ENCODE results near the gene DPP6.

The DPP6 gene

DNA sequence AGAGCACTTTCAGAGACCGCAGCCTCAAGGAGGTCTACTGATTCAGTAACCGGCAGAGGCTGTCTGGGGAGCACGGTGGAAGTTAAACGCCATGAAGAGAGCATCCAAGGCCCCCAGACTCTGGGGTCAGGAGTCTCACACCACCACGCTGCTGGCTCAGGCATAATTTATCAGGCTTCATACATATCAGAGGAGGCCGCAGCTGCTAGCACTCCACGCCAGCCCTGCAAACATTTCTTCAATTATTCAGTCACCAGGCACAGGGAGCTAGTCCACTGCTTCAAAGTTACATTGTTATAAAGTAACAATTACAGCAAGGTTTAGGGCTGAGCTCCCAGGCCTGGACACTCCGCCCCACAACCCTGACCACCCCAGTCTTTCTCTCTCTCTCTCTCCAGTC, 852.9 kb downstream of the DPP6 start:
- no peak for DNase-seq

DNA sequence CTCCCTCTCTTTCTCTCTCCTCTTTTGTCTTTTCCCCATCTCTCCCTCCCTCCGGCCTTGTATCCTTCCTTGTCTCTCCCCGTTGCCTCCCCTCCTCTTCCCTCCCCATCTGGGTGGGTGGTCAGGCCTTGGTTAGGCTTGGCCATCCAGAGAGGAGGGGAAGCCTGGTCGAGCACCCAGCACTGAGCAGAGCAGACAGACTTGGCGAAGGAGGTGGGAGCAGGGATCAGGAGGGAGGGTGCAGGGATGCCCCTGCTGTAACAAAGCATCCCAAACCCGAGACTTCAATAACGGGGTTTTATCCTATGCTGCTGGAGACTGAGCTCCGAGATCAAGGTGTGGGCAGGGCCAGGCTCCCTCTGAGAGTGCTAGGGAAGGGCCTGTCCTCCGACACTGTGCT, 853.4 kb downstream of the DPP6 start:
- DNase-seq, result no peak

DNA sequence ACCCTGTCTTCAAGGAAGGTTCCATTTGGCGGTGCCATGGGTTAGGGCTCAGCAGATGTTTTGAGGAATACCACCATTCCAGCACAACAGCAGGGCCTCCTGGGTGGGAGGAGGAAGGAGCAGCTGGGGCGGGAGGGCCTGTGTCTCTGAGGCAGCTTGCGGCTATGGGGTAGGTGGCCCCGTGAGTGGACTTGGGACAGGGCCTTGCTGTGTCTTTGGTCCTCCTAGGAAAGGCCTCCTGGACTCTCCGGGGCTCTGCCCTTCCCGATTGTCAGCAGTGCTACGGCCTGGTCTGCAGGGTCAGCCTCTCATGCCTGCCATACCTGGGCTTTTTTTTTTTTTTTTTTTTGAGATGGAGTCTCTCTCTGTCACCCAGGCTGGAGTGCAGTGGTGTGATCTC, 854.0 kb downstream of the DPP6 start:
- DNase-seq, result no peak

DNA sequence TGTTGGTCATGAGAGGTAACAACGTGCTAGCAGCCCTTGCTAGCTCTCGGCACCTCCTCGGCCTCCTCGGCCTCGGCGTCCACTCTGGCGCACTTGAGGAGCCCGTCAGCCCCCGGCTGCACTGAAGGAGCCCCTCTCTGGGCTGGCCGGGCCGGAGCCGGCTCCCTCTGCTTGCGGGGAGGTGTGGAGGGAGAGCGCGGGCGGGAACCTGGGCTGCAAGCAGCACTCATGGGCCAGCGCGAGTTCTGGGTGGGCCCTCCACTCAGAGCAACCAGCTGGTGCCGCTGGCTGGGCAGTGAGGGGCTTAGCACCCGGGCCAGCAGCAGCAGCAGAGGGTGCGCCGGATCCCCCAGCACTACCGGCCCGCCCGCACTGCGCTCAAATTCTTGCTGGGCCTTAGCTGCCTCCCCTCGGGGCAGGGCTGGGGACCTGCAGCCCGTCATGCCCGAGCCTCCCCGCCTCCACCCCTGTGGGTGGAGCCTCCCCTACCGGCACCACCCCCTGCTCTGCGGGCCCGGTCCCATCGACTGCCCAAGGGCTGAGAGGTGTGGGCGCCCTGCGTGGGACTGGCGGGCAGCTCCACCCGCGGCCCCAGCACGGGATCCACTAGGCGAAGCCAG, 854.6 kb downstream of the DPP6 start:
- DNase-seq, result no peak

DNA sequence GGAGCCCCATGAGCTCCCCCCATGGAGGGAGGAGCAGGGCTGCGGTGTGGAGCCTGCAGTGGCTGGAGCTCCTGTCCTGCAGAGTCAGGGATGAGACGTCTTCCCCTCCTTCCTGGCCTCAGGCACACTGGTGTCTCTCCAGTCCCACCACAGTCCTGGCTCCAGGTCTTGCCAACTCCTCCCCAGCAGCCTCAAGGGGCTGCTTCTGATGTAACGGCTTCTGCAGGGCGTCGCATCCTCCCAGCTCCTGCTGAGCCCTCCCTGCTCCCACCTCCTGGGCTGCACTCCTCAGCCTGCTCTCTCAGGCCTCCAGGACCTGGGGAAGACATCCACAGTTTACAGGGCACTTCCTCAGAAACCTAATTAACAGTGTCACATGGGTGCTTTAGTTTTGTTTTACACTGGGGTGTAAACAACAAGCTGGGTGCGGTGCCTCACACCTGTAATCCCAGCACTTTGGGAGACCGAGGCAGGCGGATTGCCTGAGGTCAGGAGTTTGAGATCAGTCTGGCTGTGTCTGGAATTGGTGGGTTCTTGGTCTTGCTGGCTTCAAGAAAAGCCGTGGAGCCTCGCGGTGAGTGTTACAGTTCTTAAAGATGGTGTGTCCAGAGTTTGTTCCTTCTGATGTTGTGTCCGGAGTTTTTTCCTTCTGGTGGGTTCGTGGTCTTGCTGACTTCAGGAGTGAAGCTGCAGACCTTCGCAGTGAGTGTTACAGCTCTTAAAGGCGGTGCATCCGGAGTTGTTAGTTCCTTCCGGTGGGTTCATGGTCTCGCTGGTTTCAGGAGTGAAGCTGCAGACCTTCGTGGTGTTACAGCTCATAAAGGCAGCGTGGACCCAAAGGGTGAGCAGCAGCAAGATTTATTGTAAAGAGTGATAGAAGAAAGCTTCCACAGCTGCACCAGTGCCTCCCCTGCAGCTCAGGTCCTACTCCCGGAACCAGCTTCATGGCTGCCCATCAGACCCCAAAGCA, 855.7 kb downstream of the DPP6 start:
- no peak for DNase-seq

DNA sequence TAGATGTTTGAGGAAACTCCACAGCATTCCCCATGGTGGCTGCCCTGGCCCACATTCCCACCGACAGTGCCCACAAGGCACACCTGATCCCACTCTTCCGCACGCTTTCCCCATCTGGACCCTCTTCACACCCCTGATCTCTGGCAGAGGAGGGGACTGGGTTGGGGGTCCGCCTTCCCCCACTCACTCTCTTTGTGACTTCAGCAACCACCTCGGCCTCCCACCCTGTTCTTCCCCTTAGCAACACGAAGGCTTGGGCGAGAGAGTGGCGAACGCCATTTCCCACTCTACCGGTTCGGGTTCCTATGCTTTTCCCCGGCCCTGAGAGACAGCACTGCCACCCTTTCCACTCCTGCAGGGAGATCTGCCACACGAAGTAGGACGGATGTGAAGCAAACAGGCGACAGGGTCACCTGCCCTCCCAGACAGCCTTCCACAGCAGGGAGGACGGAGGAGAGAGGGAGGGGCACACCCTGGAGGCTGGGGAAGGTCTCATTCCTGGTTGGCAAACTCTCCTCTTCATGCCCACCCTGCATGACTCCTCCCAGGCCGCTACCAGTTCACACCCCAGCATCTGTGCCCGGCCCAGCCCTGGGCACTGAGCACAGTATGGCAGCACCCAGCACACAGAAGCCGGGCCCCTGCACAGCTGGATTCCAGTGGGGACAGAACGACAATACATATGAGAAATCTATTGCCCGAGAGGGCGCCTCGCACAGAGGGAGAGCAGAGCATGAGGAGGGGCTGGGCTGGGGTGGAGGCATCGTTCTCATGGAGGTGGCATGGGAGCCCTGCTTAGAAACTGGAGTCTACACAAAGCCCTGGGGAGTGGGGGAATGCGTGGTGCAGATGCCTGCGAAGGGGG, 857.3 kb downstream of the DPP6 start:
- DNase-seq, result no peak

DNA sequence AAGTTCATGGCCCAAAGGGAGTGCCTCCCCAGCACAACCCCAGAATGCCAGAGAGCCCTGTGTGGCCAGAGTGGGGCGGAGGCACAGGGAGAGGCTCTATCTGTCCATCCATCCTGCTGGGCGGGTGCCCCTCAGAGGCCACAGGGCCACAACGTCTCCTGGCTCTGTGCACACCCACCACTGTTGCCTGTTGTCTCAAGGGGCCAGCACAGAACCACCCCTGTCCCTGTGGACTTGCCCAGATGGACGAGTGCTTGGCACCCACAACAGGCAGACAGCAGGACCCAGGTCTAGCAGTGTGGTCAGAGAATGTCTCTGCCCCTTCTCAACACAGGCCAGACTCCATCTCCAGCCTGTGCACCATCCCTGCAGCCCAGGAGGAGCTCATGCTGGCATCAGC, 857.9 kb downstream of the DPP6 start:
- no peak for DNase-seq

DNA sequence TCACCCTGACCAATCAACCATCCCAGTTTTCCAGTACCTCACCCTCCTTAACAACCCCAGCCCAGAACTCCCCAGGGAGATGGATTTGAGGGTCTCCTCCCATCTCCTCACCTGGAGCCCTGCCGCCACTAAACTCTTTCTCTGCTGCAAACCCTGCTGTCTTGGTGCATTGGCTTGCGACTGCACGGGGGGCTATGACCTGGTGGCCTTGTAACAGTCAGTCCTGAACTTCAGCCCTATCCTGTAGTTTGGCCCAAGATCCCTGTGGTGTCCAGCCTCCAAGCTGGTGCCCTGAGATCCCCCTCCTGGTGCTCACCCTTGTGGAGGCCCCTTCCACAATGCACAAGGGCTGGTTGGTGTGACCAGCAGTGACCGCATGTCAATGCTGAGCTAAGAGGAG, 858.8 kb downstream of the DPP6 start:
- DNase-seq, result no peak

DNA sequence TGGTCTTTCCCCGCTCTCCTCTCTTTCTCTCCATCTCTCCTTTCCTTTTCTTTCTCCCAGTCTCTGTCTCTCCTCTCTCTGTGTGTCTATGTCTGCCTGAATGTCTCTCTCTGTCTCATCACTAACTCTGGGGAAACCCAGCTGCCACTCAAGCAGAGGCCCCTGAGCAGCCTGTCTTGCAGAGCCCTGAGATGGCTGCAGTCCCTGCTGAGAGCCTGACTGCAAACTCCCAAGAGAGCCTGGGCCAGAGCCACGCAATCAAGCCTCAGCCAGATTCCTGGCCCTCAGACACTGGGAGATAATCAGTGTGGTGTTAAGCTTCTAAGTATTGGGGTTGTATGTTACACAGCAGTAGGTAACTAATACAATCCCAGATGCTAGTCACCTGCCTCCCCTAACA, 859.2 kb downstream of the DPP6 start:
- no peak for DNase-seq

DNA sequence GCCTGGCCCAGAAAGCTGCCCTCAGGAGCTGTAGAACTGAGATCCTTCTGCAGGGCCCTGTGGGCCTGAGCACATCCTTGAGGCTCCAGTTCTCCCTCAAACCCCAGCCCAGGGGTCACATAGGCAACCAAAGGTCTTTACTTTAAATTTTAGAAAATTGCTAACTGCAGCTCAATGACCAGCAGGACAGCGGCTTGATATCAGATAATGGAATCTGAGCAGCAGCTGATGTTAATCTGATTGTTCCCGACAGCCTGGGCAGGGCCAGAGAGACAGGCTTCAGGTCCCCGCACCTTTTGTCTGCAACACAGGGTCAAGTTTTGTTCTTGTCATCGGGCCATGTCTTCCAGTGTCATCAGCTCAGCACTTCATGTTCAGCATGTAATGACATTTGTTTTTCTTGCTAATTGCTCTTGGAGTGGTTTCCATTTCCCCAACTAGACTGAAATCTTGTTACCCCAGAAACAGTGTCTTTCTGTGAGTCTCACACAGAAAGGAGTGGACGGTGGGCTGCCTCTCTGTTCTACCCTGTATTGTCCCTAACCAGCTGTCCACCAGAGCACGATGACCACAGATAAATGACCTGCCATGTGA, 859.8 kb downstream of the DPP6 start:
- no peak for DNase-seq

DNA sequence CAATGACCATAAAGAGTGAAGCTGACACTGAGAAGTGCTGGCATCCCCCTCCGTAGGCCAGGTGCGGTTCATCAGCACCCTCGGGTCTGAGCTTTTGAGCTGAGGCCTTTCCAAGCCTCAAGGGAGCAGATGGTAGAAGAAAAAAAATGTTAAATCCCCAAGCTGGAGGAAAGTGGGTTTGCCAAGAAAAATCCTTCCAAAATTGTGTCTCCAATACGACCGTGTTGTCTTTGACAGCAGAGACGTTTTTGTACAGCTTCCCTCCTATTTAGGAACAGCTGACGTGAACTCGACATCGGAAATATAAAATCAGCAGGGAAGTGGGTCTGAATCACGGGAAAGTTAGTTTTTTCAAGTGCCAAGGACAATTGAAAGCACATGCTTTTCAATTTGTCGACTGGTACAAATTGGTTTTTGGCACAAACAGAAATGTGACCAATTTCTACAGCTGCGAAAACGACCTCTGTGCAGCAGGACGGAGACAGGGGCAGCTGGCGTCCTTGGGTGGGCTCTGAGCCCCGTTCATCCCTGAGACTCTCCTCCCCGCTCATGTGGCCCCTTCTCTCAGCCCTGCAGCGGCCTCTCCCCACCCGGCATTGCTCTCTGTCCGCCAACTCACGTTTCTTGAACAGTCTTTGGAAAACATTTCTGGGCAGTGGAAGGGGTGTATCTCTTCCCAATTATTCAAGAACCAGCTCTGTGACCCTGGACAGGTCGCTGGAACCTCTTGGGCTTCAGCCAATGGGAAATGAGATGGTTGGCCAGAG, 860.9 kb downstream of the DPP6 start:
- DNase-seq, result no peak

DNA sequence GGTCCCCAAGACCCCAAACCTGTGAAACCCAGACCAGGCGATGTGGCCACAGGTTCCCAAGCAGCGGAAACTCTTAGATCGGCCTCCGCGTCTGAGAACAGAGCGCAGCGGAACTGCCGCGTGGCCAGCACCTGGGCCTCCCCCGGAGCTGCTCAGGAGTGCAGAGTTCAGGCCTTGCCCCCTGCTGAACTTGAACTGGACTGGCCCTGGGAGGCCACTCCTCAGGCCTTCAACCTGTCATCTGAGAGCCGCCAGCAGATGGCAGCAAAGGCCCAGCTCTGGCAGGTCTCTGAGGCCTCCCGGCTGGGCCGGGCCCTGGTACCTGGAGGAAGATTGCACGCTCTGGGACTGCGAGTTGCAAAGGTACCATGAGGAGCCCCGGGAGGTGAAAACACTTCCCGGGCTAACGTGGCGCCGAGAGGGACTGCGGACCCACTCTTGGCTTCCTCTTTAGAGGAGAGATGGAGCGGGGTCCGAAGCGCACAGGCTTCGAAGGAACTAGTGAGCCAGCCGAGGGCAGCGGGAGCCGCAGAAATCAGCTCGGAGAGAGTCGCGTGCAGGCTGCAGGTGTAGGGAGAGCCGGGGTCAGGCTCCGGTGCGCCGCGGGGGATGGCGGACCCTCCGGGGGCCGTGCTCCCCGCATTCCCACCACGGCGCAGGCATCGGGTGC, 861.6 kb downstream of the DPP6 start:
- peak; percentile 88 for DNase-seq

DNA sequence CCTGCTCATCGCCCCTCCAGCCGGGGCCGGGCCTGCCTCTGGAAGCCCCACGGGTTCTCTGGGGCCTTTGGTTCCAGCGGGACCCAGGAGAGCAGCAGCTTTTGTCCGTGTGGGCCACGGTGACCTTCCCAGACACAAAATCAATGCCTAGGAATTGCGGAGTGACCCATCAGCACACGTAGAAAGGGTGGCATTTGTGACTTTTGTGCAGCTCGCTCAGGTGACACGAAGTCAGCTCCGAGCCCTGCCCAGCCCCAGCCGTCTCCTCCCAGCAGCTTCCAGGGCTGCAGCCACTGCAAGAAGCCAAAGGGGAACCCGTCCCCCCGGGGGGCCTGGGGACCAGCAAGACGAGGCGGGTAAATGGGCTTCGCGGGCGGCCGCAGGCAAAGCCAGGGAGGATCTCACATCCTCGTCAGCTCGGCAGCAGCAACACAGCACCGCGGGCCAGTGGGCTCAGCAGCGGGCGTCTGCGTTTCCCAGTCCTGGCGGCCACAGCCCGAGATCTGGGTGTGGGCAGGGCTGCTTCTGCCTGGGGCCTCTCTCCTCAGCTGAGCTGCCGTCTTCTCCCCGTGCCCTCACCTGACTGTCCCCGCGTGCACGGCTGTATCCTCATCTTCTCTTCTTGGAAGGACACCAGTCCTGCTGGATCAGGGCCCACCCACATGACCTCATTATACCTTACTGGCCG, 862.3 kb downstream of the DPP6 start:
- no peak for DNase-seq

DNA sequence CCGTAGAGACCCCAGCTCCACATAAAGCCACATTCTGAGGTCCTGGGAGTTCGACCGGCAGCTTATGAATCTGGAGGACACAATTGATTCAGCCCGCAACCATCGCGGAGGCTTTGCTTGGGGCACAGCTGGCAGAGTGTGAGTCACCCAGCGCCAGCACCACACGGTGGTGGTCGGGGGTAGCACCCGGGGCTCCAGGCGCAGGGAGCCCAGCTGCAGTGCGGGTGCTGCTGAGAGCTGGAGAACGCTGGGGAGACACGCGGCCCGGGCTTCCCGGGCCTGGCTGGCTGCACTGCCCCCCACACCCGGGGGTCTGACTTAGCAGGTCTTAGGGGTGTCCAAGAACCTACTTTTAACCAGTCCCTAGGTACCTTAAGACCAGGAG, 862.8 kb downstream of the DPP6 start:
- DNase-seq, result no peak

DNA sequence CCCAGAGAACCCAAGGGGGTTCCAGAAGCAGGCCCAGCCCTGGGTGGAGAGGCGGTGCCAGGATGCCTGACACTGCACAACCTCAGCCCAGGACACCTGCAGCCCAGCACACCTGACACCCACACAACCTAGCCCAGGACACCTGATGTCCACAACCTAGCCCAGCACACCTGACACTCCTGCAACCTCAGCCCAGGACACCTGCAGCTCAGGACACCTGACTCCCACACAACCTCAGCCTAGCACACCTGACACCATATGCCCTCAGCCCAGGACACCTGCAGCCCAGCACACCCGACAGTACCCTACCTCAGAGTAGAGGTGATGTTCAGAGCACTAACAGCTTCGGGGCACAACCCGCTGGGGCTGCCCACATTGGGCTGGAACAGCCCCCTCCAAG, 863.4 kb downstream of the DPP6 start:
- no peak for DNase-seq

DNA sequence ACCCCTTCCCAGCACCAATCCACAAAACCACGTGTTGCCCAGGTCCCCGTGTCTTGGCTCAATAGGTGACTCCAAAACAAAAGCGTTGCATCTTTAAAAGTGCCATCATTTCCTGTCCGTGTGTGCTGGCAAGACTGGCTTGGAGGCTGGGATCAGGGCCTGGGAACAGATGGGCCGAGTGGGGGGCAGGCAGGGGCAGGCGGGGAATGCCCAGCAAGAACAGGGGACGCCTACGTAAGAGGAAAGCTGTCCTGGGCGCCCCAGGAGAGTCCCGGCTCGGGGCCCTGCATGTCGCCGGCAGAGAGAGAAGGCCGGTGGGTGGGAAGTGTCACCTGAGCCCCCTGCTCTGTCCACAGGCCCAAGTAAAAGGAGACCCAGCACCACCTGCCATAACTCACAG, 864.2 kb downstream of the DPP6 start:
- DNase-seq, result no peak

DNA sequence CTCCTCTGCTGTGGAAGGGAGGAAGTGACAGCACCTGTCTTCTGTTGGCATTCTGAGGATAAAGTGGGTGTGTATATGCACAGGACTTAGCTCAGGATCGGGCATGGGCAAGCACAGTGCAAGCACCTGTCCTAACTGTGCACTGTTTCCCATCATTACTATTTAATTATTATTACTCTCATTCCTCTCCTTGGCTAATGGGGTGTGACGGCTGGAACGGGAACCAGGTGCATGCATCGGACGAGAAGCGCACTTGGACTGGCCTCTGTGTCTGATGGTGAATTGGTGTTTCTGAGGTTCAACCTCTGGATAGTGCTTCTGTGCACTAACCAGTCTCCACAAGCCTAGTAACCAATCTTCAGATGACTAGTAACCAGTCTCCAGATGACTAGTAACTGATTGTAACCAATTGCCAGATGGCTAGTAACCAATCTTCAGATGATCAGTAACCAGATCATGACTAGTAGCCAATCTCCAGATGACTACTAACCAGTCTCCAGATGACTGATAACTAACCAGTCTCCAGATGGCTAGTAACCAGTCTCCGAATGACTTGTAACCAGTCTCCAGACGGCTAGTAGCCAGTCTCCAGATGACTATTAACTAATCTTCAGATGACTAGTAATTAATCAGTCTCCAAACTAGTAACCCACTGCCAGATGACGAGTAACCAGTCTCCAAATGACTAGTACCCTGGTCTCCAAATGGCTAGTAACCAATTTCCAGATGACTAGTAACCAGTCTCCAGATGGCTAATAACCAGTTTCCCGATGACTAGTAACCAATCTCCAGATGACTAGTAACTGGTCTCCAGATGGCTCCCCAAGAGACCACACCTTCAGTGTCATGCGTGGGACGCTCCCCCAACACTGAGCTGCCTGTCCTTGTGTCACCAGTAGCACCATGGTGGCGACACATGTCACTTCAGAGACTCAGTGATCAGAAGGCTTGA, 864.9 kb downstream of the DPP6 start:
- peak; percentile 6 for DNase-seq

DNA sequence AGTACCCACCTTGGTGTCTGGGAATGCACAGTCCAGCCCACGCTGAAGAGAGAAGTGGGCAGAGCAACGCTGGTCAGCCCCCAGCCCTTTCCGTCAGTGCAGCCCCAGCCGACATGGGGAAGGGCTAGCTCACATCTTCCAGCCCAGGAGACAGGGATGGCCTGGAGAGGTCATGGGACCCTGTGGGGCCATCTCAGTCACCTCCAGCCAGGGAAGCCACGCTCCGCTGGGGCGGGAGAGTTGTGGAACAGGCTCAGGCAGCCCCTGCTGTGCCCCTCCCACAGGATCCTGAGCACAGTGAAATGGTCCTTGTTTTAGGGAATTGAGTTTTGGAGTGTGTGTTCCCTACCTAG, 865.6 kb downstream of the DPP6 start:
- DNase-seq, result no peak

DNA sequence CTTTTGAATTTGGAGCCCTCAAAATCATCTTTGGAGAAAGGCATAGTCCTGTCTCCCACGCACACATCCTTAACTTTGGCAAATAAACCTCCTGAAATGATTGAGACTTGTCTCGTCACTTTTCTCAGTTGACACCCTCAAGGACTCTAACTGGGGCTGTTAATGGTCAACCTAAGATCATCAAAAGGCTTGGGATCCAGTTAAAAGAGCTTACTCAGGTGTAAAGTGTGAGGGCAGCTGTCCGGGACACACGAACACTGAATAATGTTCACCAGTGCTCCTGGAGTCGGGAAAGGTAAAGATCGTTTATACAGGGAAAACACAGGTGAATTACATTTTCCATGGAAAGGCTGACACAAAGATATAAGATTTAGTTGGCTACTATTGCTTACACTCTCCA, 866.1 kb downstream of the DPP6 start:
- DNase-seq, result no peak

DNA sequence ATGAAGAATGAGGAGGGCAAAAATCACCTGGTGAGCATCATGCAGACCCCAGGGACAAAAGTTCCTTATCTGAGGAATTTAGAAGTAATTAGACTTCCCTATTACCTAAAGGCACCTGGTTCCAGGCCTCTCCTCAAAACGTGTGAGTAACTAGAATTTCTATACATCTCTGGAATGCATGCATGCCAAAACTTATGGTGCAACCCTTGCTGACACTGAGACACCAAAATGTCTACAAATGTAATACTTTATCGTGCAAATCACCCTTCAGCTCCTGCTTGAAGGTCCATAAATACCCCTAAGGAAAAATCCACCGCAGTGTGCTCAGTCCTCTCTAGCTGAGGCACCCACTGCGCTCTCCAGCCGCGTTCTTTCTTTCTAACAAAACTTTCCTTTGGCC, 866.5 kb downstream of the DPP6 start:
- DNase-seq, result no peak

Measured in activated CD4-positive, alpha-beta T cell treated with anti-CD3 and anti-CD28 coated beads, Interleukin-2, amount 50 U/mL, for 16 hours (primary cell).